Body of pancreas (tissue), 4 donors: ENCODE measurements around the gene GORASP2. TPM values are rescaled to one million over a fixed set of nuclear protein-coding genes. Genes with fewer than 3 reads are reported as not detected.

Experiments used
- ATAC-seq: fragments of 150-250 bp; one replicate; pipeline ENCODE4 v1.9.1; 2016
- DNase-seq, 4 donors: peaks; one replicate each; pipeline ENCODE4 v3.0.0-alpha.2; 2019
- H3K27ac ChIP-seq, 4 donors: fragments of 200-600 bp; sonication (generic); 1 replicate in 3 of 4; 2 replicates in 1 of 4; pipeline versions ENCODE4 v1.5.1 to v1.6.1; 2016 to 2019; ENCODE audit warnings: mild to moderate bottlenecking in 1 of 4, mixed read lengths in 1 of 4, moderate library complexity in 1 of 4
- H3K27me3 ChIP-seq, 2 donors: fragments of 200-600 bp; sonication (generic); one replicate each; pipeline ENCODE4 v1.6.0; 2016; ENCODE audit warnings: mild to moderate bottlenecking in 1 of 2
- H3K36me3 ChIP-seq, 2 donors: fragments of 200-600 bp; sonication (generic); replicated peaks in 1 of 2; 2 replicates each; pipeline ENCODE4 v1.5.1; 2016; ENCODE audit warnings: low read depth in 2 of 2; ENCODE audit not compliant: insufficient read depth in 1 of 2
- H3K4me1 ChIP-seq: fragments of 200-600 bp; sonication (generic); one replicate; pipeline ENCODE4 v1.6.0; 2016
- H3K4me3 ChIP-seq, 2 donors: fragments of 200-600 bp; sonication (generic); 1 replicate in 1 of 2; 2 replicates in 1 of 2; pipeline ENCODE4 v1.5.1; 2016 to 2019
- H3K9me3 ChIP-seq, 3 donors: fragments of 200-600 bp; sonication (generic); 1 replicate in 2 of 3; 2 replicates in 1 of 3; pipeline ENCODE4 v1.5.1; 2016
- CTCF ChIP-seq, 7 experiments: fragments of 450-650 bp in 4 of 7; fragments of 200-600 bp in 3 of 7; sonication (generic) in 3 of 7; IDR thresholded peaks; one replicate each; pipeline ENCODE4 v1.5.1; 2016 to 2019; ENCODE audit warnings: antibody characterized with exemption in 7 of 7
- POLR2A ChIP-seq, 3 donors: fragments of 450-650 bp; IDR thresholded peaks; one replicate each; pipeline ENCODE4 v1.6.1; 2016; ENCODE audit warnings: antibody characterized with exemption in 3 of 3, mild to moderate bottlenecking in 2 of 3
- WGBS, 2 donors: methylation state at CpG; one replicate each; pipeline ENCODE4 v1.1.5; 2017; 5-methylcytosine and 5-hydroxymethylcytosine counted together
- intact Hi-C: fragments of 100-400 bp; cut with DNase I; formaldehyde crosslinking; loops from one replicate; pipeline ENCODE4 v1.15.1; 2023
- total RNA-seq, 2 donors: library from RNA; depleted of rRNA; stranded (reverse); fragments of >200 nt; gene quantifications; one replicate each; pipeline ENCODE4 v1.1.0, GENCODE V29; 2016

Gene GORASP2
- total RNA-seq, 2 donors from 2014 or later: 44.4 to 65.6 TPM

GRCh38 chr2:170950221-170950761, 21.2 kb downstream of the GORASP2 start:
- no peak for TF ChIP-seq POLR2A (IDR thresholded peaks at IDR 0.05)
- no peak for TF ChIP-seq CTCF (IDR thresholded peaks at IDR 0.05)
- no peak for ATAC-seq
- Histone ChIP-seq H3K27ac (no peak overlapping the region), H3K9me3 (no peaks in the 10 kb centered on the region), H3K36me3 (peaks cover 5 to 44% of the 10 kb centered on the region in 2 donors), H3K4me1 (peaks cover 12% of the 10 kb centered on the region), H3K4me3 (no peak overlapping the region), H3K27me3 (no peaks in the 10 kb centered on the region)
- 85 to 88% methylated on average over 4 of the region's 4 CpGs for WGBS, 2 donors
- DNase-seq: no peak
- intact Hi-C loops: no loop called here

GRCh38 chr2:170953941-170954340, 24.9 kb downstream of the GORASP2 start:
- intact Hi-C loops: no loop called here
- H3K4me1 ChIP-seq: no peaks in the 10 kb centered on the region
- no peak for DNase-seq
- H3K4me3 ChIP-seq: no peak overlapping the region
- WGBS, 2 donors: 77% methylated on average over 4 of the region's 4 CpGs
- no peaks in the 10 kb centered on the region for H3K27me3 ChIP-seq
- no peak overlapping the region for H3K27ac ChIP-seq
- H3K36me3 ChIP-seq: peaks cover 5 to 63% of the 10 kb centered on the region in 2 donors
- no peak for ATAC-seq
- TF ChIP-seq POLR2A (IDR thresholded peaks at IDR 0.05): no peak
- TF ChIP-seq CTCF (IDR thresholded peaks at IDR 0.05): no peak
- no peaks in the 10 kb centered on the region for H3K9me3 ChIP-seq

DNA sequence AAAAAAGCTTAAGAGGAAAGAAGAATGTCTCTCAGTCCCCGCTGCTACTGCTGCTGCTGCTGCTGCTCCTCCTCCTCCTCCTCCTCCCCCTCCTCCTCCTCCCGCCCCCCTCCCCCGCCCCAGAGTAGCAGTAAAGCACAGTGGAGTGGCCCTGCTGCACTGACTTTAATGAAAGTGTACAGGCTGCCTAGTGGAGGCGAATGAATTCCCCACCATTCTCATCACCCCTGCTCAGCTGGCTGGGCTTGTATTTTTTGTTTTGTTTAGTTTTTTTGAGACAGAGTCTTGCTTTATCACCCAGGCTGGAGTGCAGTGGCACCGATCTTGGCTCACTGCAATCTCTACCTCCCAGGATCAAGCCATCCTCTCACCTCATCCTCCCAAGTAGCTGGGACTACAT, 34.3 kb downstream of the GORASP2 start:
- WGBS, 2 donors: 95% methylated on average over 4 to 5 of the region's 5 CpGs
- no peak for ATAC-seq
- no peak for DNase-seq
- intact Hi-C loops: no loop called here
- Histone ChIP-seq H3K4me1 (no peaks in the 10 kb centered on the region), H3K36me3 (peaks cover 27 to 56% of the 10 kb centered on the region in 2 donors), H3K27ac (no peak overlapping the region), H3K4me3 (no peak overlapping the region), H3K27me3 (no peaks in the 10 kb centered on the region), H3K9me3 (no peaks in the 10 kb centered on the region)
- TF ChIP-seq CTCF (IDR thresholded peaks at IDR 0.05) (no peak), POLR2A (IDR thresholded peaks at IDR 0.05) (no peak)

GRCh38 chr2:170965446-170966225, 36.6 kb downstream of the GORASP2 start:
- H3K9me3 ChIP-seq: no peaks in the 10 kb centered on the region
- H3K36me3 ChIP-seq: peaks cover 20 to 49% of the 10 kb centered on the region in 2 donors
- no peak overlapping the region for H3K4me3 ChIP-seq
- H3K4me1 ChIP-seq: no peaks in the 10 kb centered on the region
- TF ChIP-seq CTCF (IDR thresholded peaks at IDR 0.05) (no peak), POLR2A (IDR thresholded peaks at IDR 0.05) (no peak)
- H3K27me3 ChIP-seq: no peaks in the 10 kb centered on the region
- WGBS, 2 donors: 71 to 80% methylated on average over 20 of the region's 20 CpGs
- no peak for DNase-seq
- H3K27ac ChIP-seq: no peak overlapping the region
- ATAC-seq: no peak
- intact Hi-C loops: no loop called here
